AG09319 (cell line): Measurements from ENCODE around the gene ARHGAP26.

ENCODE experiments used
- DNase-seq: peaks from one replicate; pipeline ENCODE4 v3.0.0-alpha.2; 2010; ENCODE audit warnings: low read depth; ENCODE audit errors: extremely low read depth
- TF ChIP-seq, protein P1 (sequence below): IDR thresholded peaks from 2 replicates; pipeline ENCODE4 v1.5.1; 2011; ENCODE audit warnings: low read depth, mild to moderate bottlenecking, inconsistent platforms, low read length, moderate library complexity

ARHGAP26 gene

GRCh38 chr5:143135832-143136551, 365.8 kb downstream of the ARHGAP26 start:
- TF ChIP-seq, protein P1, sequence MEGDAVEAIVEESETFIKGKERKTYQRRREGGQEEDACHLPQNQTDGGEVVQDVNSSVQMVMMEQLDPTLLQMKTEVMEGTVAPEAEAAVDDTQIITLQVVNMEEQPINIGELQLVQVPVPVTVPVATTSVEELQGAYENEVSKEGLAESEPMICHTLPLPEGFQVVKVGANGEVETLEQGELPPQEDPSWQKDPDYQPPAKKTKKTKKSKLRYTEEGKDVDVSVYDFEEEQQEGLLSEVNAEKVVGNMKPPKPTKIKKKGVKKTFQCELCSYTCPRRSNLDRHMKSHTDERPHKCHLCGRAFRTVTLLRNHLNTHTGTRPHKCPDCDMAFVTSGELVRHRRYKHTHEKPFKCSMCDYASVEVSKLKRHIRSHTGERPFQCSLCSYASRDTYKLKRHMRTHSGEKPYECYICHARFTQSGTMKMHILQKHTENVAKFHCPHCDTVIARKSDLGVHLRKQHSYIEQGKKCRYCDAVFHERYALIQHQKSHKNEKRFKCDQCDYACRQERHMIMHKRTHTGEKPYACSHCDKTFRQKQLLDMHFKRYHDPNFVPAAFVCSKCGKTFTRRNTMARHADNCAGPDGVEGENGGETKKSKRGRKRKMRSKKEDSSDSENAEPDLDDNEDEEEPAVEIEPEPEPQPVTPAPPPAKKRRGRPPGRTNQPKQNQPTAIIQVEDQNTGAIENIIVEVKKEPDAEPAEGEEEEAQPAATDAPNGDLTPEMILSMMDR: no peak
- no peak for DNase-seq

- no peak for DNase-seq
- TF ChIP-seq, protein P1: no peak
Observed at GRCh38 chr5:143138839-143139238, 368.7 kb downstream of the ARHGAP26 start.

GRCh38 chr5:143139585-143139984, 369.4 kb downstream of the ARHGAP26 start:
- DNase-seq: no peak
- TF ChIP-seq, protein P1: no peak

GRCh38 chr5:143140492-143141203, 370.5 kb downstream of the ARHGAP26 start:
- DNase-seq: no peak
- TF ChIP-seq, protein P1: no peak

DNA sequence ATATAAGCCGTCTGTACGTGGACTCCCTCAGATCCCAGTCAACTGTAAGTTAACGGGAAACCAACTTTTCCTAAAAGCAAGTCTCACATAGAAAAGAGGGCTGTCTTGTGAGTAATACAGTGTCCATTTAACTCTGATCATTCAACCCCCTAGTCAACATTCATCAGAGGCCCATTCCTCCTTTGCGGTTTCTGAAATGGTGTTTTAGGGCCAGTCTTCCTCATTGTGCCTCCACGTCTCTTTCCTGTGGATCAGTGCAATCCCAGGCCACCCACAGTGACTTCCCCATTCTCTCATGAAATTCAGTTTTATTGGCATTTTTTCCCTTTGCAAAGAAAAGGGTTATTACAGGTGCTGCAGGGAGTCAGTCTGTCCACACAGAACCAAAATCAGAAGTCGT, 371.5 kb downstream of the ARHGAP26 start:
- DNase-seq: no peak
- TF ChIP-seq, protein P1: no peak

GRCh38 chr5:143142596-143143435, 372.6 kb downstream of the ARHGAP26 start:
- no peak for DNase-seq
- TF ChIP-seq, protein P1: no peak

DNA sequence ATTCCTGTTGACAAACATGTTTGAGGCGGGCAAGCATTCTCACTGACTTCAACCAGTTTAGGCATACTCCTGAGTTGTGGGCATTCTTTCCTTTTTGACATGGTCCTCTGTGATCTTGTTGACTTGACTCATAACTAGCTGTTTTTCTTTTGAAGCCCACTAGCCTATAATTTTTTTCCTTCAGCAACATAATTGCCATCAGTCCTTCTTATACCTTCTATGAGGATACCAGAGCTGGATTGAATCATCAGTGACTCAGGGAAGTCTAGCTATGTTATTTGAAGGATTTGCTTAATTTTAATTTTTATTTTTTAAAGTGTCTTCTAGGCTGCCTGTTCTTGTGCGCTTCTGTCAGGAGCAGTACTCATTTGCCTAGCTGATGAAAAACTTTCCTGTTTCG, 373.8 kb downstream of the ARHGAP26 start:
- TF ChIP-seq, protein P1: no peak

More for the DNA sequence above, 373.8 kb downstream of the ARHGAP26 start:
- DNase-seq: no peak
